LHCN-M2 (cell line): Measurements from ENCODE around the gene GPRC5C. TPM values are rescaled to one million over a fixed set of nuclear protein-coding genes. Genes with fewer than 3 reads are reported as not detected.

Experiments used
- DNase-seq: peaks from one replicate; pipeline ENCODE4 v3.0.0-alpha.2; 2012; ENCODE audit warnings: low read depth
- total RNA-seq: library from RNA; depleted of rRNA; stranded (reverse); fragments of >200 nt; gene quantifications from 2 replicates; pipeline ENCODE4 v1.2.3, GENCODE V29; 2014

GPRC5C gene
- total RNA-seq, 1 experiment from 2014 or later, result not detected

- DNase-seq, result no peak
Observed at GRCh38 chr17:74432766-74433391, 991 bp downstream of the GPRC5C start.

GRCh38 chr17:74433421-74434121 lies 1.7 kb downstream of the GPRC5C start:
- DNase-seq, result no peak

DNA sequence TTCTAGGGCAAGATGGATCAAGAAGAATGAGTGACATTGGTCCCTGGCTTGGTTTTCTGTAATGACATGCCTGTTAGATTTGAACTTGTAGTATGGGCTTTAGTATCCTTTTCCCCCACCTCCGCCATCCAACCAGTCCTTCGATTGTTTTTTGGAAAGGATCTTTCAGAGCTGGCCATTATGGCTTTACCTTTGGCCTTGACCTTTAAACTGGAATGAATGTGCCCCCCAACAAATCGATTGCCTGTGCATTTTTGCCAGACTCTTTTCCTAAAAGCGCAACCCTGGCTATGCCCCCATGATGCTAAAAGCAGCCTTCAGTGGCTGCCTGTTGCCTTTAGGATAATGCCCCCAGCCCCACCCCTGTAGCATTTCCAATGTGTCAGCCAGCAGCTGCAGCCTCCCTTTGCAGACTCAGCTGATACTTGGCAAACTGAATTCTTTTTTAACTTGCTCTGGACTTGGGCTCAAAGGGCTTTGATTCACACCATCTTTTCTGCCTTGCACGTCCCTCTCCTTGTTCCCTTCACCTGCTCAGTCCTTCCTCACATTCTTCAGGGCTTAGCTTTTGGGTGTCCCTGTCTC lies 4.0 kb downstream of the GPRC5C start:
- no peak for DNase-seq

DNA sequence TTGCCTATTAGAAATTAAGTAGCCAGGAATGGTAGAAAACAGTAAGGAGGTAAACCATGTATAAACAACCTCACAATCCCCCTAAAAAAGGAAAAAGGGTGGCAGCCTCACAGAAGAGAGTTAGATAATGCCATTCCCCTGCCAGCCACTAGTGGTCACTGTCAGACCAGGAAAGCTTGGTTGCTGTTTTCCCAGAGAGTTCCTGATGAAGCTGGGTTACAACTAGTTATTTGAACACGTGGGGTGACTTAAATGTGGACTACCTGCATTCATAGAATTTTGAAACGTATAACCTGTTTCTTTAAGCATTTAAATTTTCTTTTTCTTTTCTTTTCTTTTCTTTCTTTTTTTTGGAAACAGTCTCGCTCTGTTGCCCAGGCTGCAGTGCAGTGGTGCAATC lies 5.8 kb downstream of the GPRC5C start:
- no peak for DNase-seq

- no peak for DNase-seq
Observed at GRCh38 chr17:74439691-74440567, 8.0 kb downstream of the GPRC5C start.

GRCh38 chr17:74441537-74441936 lies 9.6 kb downstream of the GPRC5C start:
- DNase-seq, result no peak

DNA sequence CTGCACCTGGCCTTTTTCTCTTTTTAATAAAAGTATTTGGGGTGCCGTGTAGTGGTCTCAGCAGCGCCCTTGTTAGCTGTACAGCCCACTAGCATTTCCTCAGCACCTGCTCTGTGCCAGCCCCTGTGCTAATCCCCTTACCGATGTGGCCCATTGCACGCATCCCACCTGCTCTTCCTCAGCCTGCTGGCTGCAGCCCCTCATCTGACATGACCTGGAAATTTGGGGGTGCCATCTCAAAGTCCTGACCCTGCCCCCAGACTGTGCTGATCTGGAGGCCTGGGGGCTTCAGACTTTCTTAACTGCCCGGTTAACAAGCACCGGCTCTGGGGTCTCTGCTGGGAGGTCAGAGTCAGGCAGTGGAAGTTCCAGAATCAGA lies 10.4 kb downstream of the GPRC5C start:
- no peak for DNase-seq

DNA sequence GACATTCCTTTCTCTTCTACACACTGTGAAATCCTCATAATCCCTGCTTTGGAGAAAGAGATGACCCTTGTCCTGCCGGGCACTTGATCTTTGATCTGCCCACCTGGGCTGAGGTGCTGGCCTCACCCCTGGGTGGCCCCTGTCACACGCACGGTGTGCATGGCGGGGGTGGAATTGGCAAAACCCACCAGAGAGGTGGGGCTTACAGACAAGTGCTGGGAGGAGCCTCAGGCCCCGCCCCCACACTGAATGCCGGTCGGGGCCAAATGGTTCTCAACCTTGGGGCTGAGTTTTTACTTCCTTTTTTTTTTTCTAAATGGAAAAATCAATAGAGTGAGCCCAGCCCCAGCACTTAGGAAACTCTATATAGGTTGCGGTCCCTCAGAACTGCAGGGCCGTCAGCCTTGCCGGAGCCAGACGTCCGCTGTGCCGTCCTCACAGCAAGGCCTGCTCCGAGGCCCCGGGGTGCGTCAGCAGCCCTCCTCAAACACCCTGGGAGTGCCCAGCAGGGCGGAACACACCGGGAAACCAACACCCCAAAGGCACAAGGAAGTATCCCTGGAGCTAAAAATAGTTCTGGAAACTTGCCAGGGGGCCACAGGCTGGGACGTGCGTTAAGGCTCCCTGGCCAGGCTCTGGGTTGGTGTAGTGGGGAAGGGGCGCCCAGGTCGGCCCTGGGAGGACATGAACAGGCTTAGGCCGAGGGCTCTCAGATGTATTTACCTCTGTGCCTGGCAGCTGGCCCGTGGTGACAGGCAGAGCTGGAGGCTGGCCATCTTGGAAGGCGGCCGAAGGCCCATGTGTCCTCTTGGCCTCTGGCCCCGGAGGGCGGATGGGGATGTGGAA lies 11.0 kb downstream of the GPRC5C start:
- DNase-seq, result no peak

GRCh38 chr17:74443516-74444296 lies 11.8 kb downstream of the GPRC5C start:
- DNase-seq, result no peak

GRCh38 chr17:74444406-74444805 lies 12.5 kb downstream of the GPRC5C start:
- no peak for DNase-seq

DNA sequence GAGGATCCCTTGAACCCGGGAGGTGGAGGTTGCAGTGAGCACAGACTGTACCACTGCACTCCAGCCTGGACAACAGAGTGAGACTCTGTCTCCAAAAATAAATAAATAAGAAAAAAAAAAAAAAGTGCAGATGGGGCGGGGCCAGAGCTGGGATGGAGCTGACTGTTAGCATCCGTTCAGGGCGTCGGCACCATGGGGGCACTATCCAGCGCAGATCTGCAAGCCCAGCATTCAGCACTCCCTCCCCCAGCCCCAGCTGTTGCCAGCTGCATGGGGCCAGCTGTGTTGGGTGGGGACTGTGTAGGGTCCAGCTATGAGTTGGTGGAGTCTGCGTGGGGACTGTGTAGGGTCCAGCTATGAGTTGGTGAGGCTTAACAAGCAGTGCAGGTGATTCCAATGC lies 13.3 kb downstream of the GPRC5C start:
- DNase-seq, result no peak

DNA sequence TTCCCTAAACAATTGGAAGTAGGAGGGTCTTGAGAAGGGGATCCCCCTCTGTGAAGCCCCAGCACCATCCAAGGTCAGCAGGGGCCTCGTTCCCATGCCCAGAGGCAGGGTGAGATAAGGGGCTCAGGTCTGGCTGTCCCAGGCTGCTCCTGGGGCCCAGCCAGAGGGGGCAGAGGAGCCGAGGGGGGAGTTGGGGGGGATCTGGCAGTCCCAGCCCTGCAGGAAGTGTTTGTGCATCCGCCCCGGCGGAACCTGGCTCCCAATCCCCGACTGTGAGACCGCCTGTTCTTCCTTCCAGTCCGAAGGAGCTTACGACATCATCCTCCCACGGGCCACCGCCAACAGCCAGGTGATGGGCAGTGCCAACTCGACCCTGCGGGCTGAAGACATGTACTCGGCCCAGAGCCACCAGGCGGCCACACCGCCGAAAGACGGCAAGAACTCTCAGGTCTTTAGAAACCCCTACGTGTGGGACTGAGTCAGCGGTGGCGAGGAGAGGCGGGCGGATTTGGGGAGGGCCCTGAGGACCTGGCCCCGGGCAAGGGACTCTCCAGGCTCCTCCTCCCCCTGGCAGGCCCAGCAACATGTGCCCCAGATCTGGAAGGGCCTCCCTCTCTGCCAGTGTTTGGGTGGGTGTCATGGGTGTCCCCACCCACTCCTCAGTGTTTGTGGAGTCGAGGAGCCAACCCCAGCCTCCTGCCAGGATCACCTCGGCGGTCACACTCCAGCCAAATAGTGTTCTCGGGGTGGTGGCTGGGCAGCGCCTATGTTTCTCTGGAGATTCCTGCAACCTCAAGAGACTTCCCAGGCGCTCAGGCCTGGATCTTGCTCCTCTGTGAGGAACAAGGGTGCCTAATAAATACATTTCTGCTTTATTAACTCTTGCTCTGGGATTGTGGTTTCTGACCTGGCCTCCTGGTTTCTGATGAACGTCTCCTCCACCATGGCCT lies 14.9 kb downstream of the GPRC5C start:
- no peak for DNase-seq

DNA sequence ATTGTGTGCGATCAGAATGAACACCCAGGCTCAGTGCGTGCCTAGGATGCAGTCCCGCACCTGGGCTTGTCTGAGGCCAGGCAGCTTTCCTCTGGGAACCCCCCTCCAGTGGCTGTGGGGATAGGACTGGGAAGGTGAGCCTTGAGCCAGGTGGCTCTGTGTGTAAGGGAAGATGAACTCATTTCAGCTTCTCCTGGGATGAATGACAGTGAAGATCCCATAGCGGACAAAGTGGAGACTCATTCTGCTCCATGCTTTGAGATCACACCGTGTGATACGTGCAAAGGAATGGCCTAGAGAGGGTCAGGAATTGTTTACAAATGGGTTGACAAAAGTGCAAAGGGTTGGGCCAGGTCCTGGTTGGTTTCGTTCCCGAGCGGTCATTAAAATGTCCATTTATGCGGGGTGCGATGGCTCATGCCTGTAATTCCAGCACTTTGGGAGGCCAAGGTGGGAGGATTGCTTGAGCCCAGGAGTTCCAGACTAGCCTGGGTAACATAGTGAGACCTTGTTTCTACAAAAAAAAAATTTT lies 15.8 kb downstream of the GPRC5C start:
- DNase-seq, result no peak

DNA sequence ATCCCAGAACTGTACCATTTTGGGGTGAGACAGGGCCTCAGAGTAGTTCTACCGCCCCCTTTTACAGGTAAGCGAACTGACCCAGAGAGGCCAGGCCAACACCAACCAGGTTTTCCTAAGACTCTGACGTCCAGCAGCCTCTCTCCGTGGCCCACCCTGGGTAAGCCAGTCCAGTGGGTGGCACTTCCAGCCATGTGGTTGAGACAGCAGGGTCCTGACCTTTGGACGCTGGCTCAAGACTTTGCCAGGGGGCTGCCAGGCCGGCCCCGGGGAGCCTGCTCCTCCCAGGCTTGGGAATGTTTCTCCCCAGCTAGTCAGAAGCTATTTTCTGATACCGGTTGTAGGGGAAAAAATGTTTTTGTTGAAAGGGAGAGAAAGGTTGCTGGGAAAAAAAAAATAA lies 16.9 kb downstream of the GPRC5C start:
- no peak for DNase-seq

DNA sequence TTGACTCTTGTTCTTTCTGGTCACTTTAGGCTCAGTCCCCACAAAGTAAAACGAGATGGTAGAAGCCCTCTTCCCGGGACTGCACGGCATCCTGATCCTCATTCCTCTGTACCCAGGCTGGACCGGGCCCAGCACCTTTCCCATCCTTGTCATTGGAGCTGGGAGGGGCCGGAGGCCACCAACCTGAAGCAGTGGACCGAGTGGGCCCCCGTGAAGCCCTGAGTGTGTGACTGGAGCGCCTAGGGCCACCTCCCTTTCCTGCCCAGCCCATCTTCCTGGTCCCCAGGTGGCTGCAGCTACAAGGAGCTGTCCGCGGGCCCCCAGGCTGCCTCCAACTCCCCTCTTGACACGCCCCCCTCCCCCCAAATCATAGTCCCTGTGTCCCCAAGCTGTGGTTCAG lies 17.4 kb downstream of the GPRC5C start:
- no peak for DNase-seq

GRCh38 chr17:74449773-74450172 lies 17.9 kb downstream of the GPRC5C start:
- DNase-seq, result no peak

DNA sequence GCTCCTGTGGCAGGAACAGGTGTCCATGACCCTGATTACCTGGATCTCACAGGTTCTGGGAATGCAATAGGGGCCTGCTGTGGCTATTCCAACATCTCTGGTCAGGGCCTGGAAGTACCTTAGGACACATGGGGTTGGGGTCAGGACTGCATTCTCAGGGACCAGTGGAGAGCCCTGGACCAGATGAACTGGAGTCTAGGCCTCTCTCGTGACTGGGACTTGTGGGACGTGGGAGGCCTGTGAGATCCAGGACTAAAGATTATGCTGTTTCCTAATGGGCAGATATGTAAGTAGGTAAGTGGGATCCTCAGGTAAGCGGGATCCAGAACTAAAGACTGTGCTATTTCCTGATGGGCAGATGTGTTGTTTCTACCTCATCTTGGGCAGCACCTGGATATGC lies 18.3 kb downstream of the GPRC5C start:
- DNase-seq, result no peak

DNA sequence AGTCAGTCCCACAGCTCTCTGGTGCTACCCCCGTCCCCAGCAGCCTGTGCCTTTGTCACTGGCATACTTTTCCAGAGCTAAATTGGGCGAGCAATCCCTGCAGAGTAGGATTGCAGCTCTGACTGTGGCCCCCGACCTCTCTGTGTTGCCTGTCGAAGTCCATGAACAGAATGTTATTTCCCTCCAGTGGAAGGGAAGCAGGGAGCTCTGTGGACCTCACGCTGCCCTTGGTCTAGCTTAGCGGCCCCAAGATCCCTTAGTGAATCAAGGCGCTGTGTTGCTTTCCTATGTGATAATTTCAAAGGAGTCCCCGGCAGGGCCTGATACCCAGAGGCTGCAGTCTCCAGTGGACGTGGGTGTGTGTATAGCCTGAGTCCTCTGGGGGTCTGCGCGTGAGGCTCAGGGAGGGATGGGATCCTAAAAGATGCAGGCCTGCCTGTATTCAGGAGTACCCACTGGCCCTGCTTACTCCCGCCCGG lies 19.1 kb downstream of the GPRC5C start:
- no peak for DNase-seq

DNA sequence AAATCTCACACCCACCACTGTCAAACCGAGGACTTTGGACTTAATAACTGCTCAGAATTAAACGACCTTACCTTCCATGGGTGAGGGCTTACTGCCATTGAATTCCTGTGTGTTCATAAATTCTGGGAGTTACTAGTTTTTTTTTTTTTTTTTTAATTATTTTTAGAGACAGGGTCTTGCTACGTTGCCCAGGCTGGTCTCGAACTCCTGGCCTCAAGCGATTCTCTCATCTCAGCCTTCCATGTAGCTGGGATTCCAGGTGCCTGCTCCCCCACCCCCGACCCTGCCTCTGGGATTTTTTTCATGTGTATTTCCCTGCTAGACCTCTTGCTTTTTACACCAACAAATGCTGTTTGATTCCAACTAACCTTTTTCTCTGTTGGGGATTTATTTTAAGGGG lies 19.7 kb downstream of the GPRC5C start:
- no peak for DNase-seq
